ENCODE data around the gene MIEF2. TPM values are rescaled to one million over a fixed set of nuclear protein-coding genes. Genes with fewer than 3 reads are reported as not detected.
A peak's percentile ranks its signal among the peaks of the same experiment; 100 is the strongest.

The MIEF2 gene
- total RNA-seq, 1 donor from 2014 or later, result 7.4 TPM

GRCh38 chr17:18315961-18316360, 55.5 kb downstream of the MIEF2 start:
- TF ChIP-seq, protein P1, sequence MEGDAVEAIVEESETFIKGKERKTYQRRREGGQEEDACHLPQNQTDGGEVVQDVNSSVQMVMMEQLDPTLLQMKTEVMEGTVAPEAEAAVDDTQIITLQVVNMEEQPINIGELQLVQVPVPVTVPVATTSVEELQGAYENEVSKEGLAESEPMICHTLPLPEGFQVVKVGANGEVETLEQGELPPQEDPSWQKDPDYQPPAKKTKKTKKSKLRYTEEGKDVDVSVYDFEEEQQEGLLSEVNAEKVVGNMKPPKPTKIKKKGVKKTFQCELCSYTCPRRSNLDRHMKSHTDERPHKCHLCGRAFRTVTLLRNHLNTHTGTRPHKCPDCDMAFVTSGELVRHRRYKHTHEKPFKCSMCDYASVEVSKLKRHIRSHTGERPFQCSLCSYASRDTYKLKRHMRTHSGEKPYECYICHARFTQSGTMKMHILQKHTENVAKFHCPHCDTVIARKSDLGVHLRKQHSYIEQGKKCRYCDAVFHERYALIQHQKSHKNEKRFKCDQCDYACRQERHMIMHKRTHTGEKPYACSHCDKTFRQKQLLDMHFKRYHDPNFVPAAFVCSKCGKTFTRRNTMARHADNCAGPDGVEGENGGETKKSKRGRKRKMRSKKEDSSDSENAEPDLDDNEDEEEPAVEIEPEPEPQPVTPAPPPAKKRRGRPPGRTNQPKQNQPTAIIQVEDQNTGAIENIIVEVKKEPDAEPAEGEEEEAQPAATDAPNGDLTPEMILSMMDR (IDR thresholded peaks at IDR 0.05; ENCODE audit: partially characterized antibody, unreplicated experiment), result no peak
- Mint-ChIP-seq H3K27me3 (ENCODE audit: unreplicated experiment) (peaks cover 3% of the 10 kb centered on the region), H3K36me3 (ENCODE audit: unreplicated experiment) (no peaks in the 10 kb centered on the region), H3K9me3 (ENCODE audit: unreplicated experiment) (peaks cover 4% of the 10 kb centered on the region), H3K4me3 (ENCODE audit: unreplicated experiment) (peak overlapping the region; percentile 95), H3K4me1 (ENCODE audit: low read depth, unreplicated experiment) (peaks cover 21% of the 10 kb centered on the region), H3K27ac (ENCODE audit: unreplicated experiment) (peak overlapping the region; percentile 97)
- DNase-seq, result no peak

Other genes starting within 250 kb of the MIEF2 start
- 34.7 TPM for gene ATPAF2, start 221.5 kb upstream of the MIEF2 start, total RNA-seq (ENCODE audit: unreplicated experiment)
- 8.2 TPM for gene GID4, start 221.3 kb upstream of the MIEF2 start, total RNA-seq (ENCODE audit: unreplicated experiment)
- 37.1 TPM for gene DRG2, start 172.7 kb upstream of the MIEF2 start, total RNA-seq (ENCODE audit: unreplicated experiment)
- 4.0 TPM for gene MYO15A, start 151.9 kb upstream of the MIEF2 start, total RNA-seq (ENCODE audit: unreplicated experiment)
- 62.7 TPM for gene ALKBH5, start 76.8 kb upstream of the MIEF2 start, total RNA-seq (ENCODE audit: unreplicated experiment)
- gene LLGL1, start 35.0 kb upstream of the MIEF2 start, total RNA-seq (ENCODE audit: unreplicated experiment), result 84.6 TPM
- gene FLII, start 1.9 kb upstream of the MIEF2 start, total RNA-seq (ENCODE audit: unreplicated experiment), result 203 TPM
- 58.6 TPM for gene TOP3A, start 54.3 kb downstream of the MIEF2 start, total RNA-seq (ENCODE audit: unreplicated experiment)
- 14.0 TPM for gene SMCR8, start 54.6 kb downstream of the MIEF2 start, total RNA-seq (ENCODE audit: unreplicated experiment)
- 7.9 TPM for gene SHMT1, start 102.9 kb downstream of the MIEF2 start, total RNA-seq (ENCODE audit: unreplicated experiment)
- not detected for gene EVPLL, start 117.1 kb downstream of the MIEF2 start, total RNA-seq (ENCODE audit: unreplicated experiment)
- gene LGALS9C, start 216.1 kb downstream of the MIEF2 start, total RNA-seq (ENCODE audit: unreplicated experiment), result not detected

All from glutamatergic neuron (in vitro differentiated cells).